ENCODE results near the gene SHB.

The SHB gene

GRCh38 chr9:38020151-38021076, 48.6 kb downstream of the SHB start:
- no CpG with 5 or more reads among the region's 10 CpGs for WGBS, 2 donors (ENCODE audit: extremely low coverage in 2 of 2, insufficient read length in 2 of 2, insufficient replicate concordance in 1 of 2)
- no peak overlapping the region for H2BK5ac ChIP-seq (ENCODE audit: low read length)
- H3K27me3 ChIP-seq (ENCODE audit: control insufficient read depth in 3 of 3, insufficient read depth in 3 of 3, low read depth in 1 of 3, low read length in 3 of 3): no peaks in the 10 kb centered on the region
- no peak overlapping the region for H4K91ac ChIP-seq (ENCODE audit: low read depth, low read length, poor library complexity)
- no peak overlapping the region for H2BK15ac ChIP-seq (ENCODE audit: low read length)
- no peak overlapping the region for H2BK120ac ChIP-seq (ENCODE audit: low read depth, low read length)
- no peak overlapping the region for H2BK12ac ChIP-seq (ENCODE audit: low read length)
- no peak overlapping the region for H3K4me2 ChIP-seq (ENCODE audit: insufficient read depth, low read length, poor library complexity, severe bottlenecking)
- H3K14ac ChIP-seq (ENCODE audit: low read length): no peak overlapping the region
- H4K8ac ChIP-seq (ENCODE audit: low read depth, low read length): no peak overlapping the region
- no peak overlapping the region for H2AFZ ChIP-seq (ENCODE audit: low read length)
- peaks cover 53 to 70% of the 10 kb centered on the region in 2 donors for H3K4me1 ChIP-seq (ENCODE audit: control insufficient read depth in 2 of 2, insufficient read depth in 1 of 2, low read depth in 1 of 2, low read length in 2 of 2)
- no peak for DNase-seq (ENCODE audit: low spot score)
- no peak overlapping the region for H3K9ac ChIP-seq (ENCODE audit: low read depth, low read length, poor library complexity)
- H3K23ac ChIP-seq (ENCODE audit: low read depth, low read length, poor library complexity): no peak overlapping the region
- no peaks in the 10 kb centered on the region for H3K79me1 ChIP-seq (ENCODE audit: low read depth, low read length)
- no peaks in the 10 kb centered on the region for H3K36me3 ChIP-seq (replicated peaks in 1 of 2; ENCODE audit: control insufficient read depth in 2 of 2, insufficient read depth in 2 of 2, low read length in 2 of 2)
- H3K9me3 ChIP-seq (replicated peaks in 1 of 2; ENCODE audit: control insufficient read depth in 2 of 2, insufficient read depth in 1 of 2, low read depth in 1 of 2, low read length in 2 of 2): no peaks in the 10 kb centered on the region
- H3K4ac ChIP-seq (ENCODE audit: low read length): no peak overlapping the region
- H3K18ac ChIP-seq (ENCODE audit: low read length): peak overlapping the region; percentile 38
- H2AK5ac ChIP-seq (ENCODE audit: low read depth, low read length): no peak overlapping the region
- no peak overlapping the region for H3K27ac ChIP-seq (replicated peaks; ENCODE audit: low read length)
- no peak overlapping the region for H3K4me3 ChIP-seq (ENCODE audit: low read length in 2 of 2)

GRCh38 chr9:38019731-38020130, 49.3 kb downstream of the SHB start:
- Histone ChIP-seq H3K14ac (ENCODE audit: low read length) (no peak overlapping the region), H3K36me3 (replicated peaks in 1 of 2; ENCODE audit: control insufficient read depth in 2 of 2, insufficient read depth in 2 of 2, low read length in 2 of 2) (no peaks in the 10 kb centered on the region), H2BK5ac (ENCODE audit: low read length) (no peak overlapping the region), H2BK120ac (ENCODE audit: low read depth, low read length) (no peak overlapping the region), H3K79me1 (ENCODE audit: low read depth, low read length) (no peaks in the 10 kb centered on the region), H3K4me2 (ENCODE audit: insufficient read depth, low read length, poor library complexity, severe bottlenecking) (no peak overlapping the region), H2AK5ac (ENCODE audit: low read depth, low read length) (no peak overlapping the region), H3K4ac (ENCODE audit: low read length) (no peak overlapping the region), H2BK15ac (ENCODE audit: low read length) (no peak overlapping the region), H3K18ac (ENCODE audit: low read length) (no peak overlapping the region), H3K9ac (ENCODE audit: low read depth, low read length, poor library complexity) (no peak overlapping the region), H3K9me3 (replicated peaks in 1 of 2; ENCODE audit: control insufficient read depth in 2 of 2, insufficient read depth in 1 of 2, low read depth in 1 of 2, low read length in 2 of 2) (no peaks in the 10 kb centered on the region), H3K23ac (ENCODE audit: low read depth, low read length, poor library complexity) (no peak overlapping the region), H3K4me1 (ENCODE audit: control insufficient read depth in 2 of 2, insufficient read depth in 1 of 2, low read depth in 1 of 2, low read length in 2 of 2) (peaks cover 56 to 74% of the 10 kb centered on the region in 2 donors), H3K4me3 (ENCODE audit: low read length in 2 of 2) (no peak overlapping the region), H4K91ac (ENCODE audit: low read depth, low read length, poor library complexity) (no peak overlapping the region), H4K8ac (ENCODE audit: low read depth, low read length) (no peak overlapping the region), H2AFZ (ENCODE audit: low read length) (no peak overlapping the region), H3K27me3 (ENCODE audit: control insufficient read depth in 3 of 3, insufficient read depth in 3 of 3, low read depth in 1 of 3, low read length in 3 of 3) (no peaks in the 10 kb centered on the region), H3K27ac (replicated peaks; ENCODE audit: low read length) (no peak overlapping the region), H2BK12ac (ENCODE audit: low read length) (no peak overlapping the region)
- WGBS, 2 donors (ENCODE audit: extremely low coverage in 2 of 2, insufficient read length in 2 of 2, insufficient replicate concordance in 1 of 2): no CpG with 5 or more reads among the region's 3 CpGs
- DNase-seq (ENCODE audit: low spot score): no peak

- no peak overlapping the region for H2BK120ac ChIP-seq (ENCODE audit: low read depth, low read length)
- H3K4me1 ChIP-seq (ENCODE audit: control insufficient read depth in 2 of 2, insufficient read depth in 1 of 2, low read depth in 1 of 2, low read length in 2 of 2): peaks cover 56 to 72% of the 10 kb centered on the region in 2 donors
- H3K4me3 ChIP-seq (ENCODE audit: low read length in 2 of 2): no peak overlapping the region
- peak overlapping the region; percentile 67 for H3K27ac ChIP-seq (replicated peaks; ENCODE audit: low read length)
- no peak overlapping the region for H3K4ac ChIP-seq (ENCODE audit: low read length)
- WGBS, 2 donors (ENCODE audit: extremely low coverage in 2 of 2, insufficient read length in 2 of 2, insufficient replicate concordance in 1 of 2): no CpG with 5 or more reads among the region's 6 CpGs
- no peaks in the 10 kb centered on the region for H3K79me1 ChIP-seq (ENCODE audit: low read depth, low read length)
- H3K36me3 ChIP-seq (replicated peaks in 1 of 2; ENCODE audit: control insufficient read depth in 2 of 2, insufficient read depth in 2 of 2, low read length in 2 of 2): no peaks in the 10 kb centered on the region
- peak overlapping the region; percentile 68 for H3K18ac ChIP-seq (ENCODE audit: low read length)
- no peak overlapping the region for H3K23ac ChIP-seq (ENCODE audit: low read depth, low read length, poor library complexity)
- H3K9ac ChIP-seq (ENCODE audit: low read depth, low read length, poor library complexity): no peak overlapping the region
- no peak overlapping the region for H3K4me2 ChIP-seq (ENCODE audit: insufficient read depth, low read length, poor library complexity, severe bottlenecking)
- H2BK5ac ChIP-seq (ENCODE audit: low read length): no peak overlapping the region
- H2AFZ ChIP-seq (ENCODE audit: low read length): peak overlapping the region; percentile 77
- H3K14ac ChIP-seq (ENCODE audit: low read length): no peak overlapping the region
- DNase-seq (ENCODE audit: low spot score): peak; percentile 44
- H3K9me3 ChIP-seq (replicated peaks in 1 of 2; ENCODE audit: control insufficient read depth in 2 of 2, insufficient read depth in 1 of 2, low read depth in 1 of 2, low read length in 2 of 2): no peaks in the 10 kb centered on the region
- H3K27me3 ChIP-seq (ENCODE audit: control insufficient read depth in 3 of 3, insufficient read depth in 3 of 3, low read depth in 1 of 3, low read length in 3 of 3): no peaks in the 10 kb centered on the region
- H2BK15ac ChIP-seq (ENCODE audit: low read length): peak overlapping the region; percentile 19
- peak overlapping the region; percentile 49 for H2AK5ac ChIP-seq (ENCODE audit: low read depth, low read length)
- no peak overlapping the region for H4K91ac ChIP-seq (ENCODE audit: low read depth, low read length, poor library complexity)
- no peak overlapping the region for H4K8ac ChIP-seq (ENCODE audit: low read depth, low read length)
- H2BK12ac ChIP-seq (ENCODE audit: low read length): no peak overlapping the region
These were observed 49.9 kb downstream of the SHB start for GRCh38 chr9:38018958-38019602.
